DND-41 (cell line): Measurements from ENCODE around the gene ACOXL.

Experiments used
- ATAC-seq: fragments of 200-7000 bp; cut with Tn5 transposase; 3 replicates; pipeline ENCODE4 v1.9.1; 2021; ENCODE audit warnings: low read depth; ENCODE audit not compliant: insufficient read depth
- DNase-seq: peaks from one replicate; pipeline ENCODE4 v3.0.0-alpha.2; 2020
- H2AFZ ChIP-seq: 2 replicates; pipeline ENCODE4 v1.6.0; 2012; ENCODE audit warnings: low read depth, low read length
- H3K27ac ChIP-seq: 2 replicates; pipeline ENCODE4 v1.5.1; 2012; ENCODE audit warnings: low read length, inconsistent platforms
- H3K27me3 ChIP-seq: fragments of 200-600 bp; sonication (generic); 2 replicates; pipeline ENCODE4 v1.6.0; 2012; ENCODE audit warnings: low read length, mild to moderate bottlenecking, inconsistent platforms; ENCODE audit not compliant: insufficient read depth, poor library complexity
- H3K36me3 ChIP-seq: 2 replicates; pipeline ENCODE4 v1.5.1; 2012; ENCODE audit warnings: low read length, inconsistent platforms; ENCODE audit not compliant: insufficient read depth
- H3K4me1 ChIP-seq: 2 replicates; pipeline ENCODE4 v1.5.1; 2012; ENCODE audit warnings: mild to moderate bottlenecking, low read length; ENCODE audit not compliant: insufficient read depth
- H3K4me2 ChIP-seq: 2 replicates; pipeline ENCODE4 v1.6.0; 2012; ENCODE audit warnings: mild to moderate bottlenecking, moderate library complexity, low read length, inconsistent platforms; ENCODE audit not compliant: insufficient read depth
- H3K4me3 ChIP-seq, 2 experiments: fragments of 200-600 bp in 1 of 2; shearing (Covaris generic) in 1 of 2; 2 replicates each; pipeline ENCODE4 v1.5.1; 2012 to 2016; ENCODE audit warnings: inconsistent platforms in 2 of 2, low read length in 2 of 2, mild to moderate bottlenecking in 2 of 2, low read depth in 1 of 2, moderate library complexity in 1 of 2
- H3K79me2 ChIP-seq: 2 replicates; pipeline ENCODE4 v1.6.0; 2012; ENCODE audit warnings: low read length, inconsistent platforms; ENCODE audit not compliant: insufficient read depth
- H3K9ac ChIP-seq: 2 replicates; pipeline ENCODE4 v1.6.0; 2012; ENCODE audit warnings: low read depth, mild to moderate bottlenecking, inconsistent platforms, low read length, moderate library complexity
- H3K9me3 ChIP-seq: 2 replicates; pipeline ENCODE4 v1.5.1; 2012; ENCODE audit warnings: low read length, moderate library complexity, mild to moderate bottlenecking, inconsistent platforms; ENCODE audit not compliant: insufficient read depth, severe bottlenecking
- H4K20me1 ChIP-seq: 2 replicates; pipeline ENCODE4 v1.6.0; 2012; ENCODE audit warnings: low read length; ENCODE audit not compliant: insufficient read depth
- CTCF ChIP-seq: IDR thresholded peaks from 2 replicates; pipeline ENCODE4 v1.5.1; 2012; ENCODE audit warnings: borderline replicate concordance, low read length, moderate library complexity, mild to moderate bottlenecking; ENCODE audit not compliant: poor library complexity, severe bottlenecking; ENCODE audit errors: extremely low read depth
- EZH2 ChIP-seq: IDR thresholded peaks from 3 replicates; pipeline ENCODE4 v1.6.1; 2012; ENCODE audit warnings: borderline replicate concordance, low read depth, mild to moderate bottlenecking, moderate library complexity, low read length, inconsistent platforms; ENCODE audit not compliant: severe bottlenecking

ACOXL gene

GRCh38 chr2:110741491-110741980 lies 9.2 kb downstream of the ACOXL start:
- H4K20me1 ChIP-seq = no peaks in the 10 kb centered on the region
- ATAC-seq (peak; percentile 90), DNase-seq (peak; percentile 72)
- TF ChIP-seq EZH2 (no peak), CTCF (peak; percentile 67)
- H3K4me1 ChIP-seq = peaks cover 50% of the 10 kb centered on the region
- H3K4me2 ChIP-seq = peak overlapping the region; percentile 46
- H3K27me3 ChIP-seq = no peaks in the 10 kb centered on the region
- H3K27ac ChIP-seq = peak overlapping the region; percentile 71
- H2AFZ ChIP-seq = peak overlapping the region; percentile 56
- H3K36me3 ChIP-seq = no peaks in the 10 kb centered on the region
- peaks cover 3% of the 10 kb centered on the region for H3K9me3 ChIP-seq
- peak overlapping the region in 1 of 2 experiments; percentile 8; a peak in 1 of 4 replicates for H3K4me3 ChIP-seq
- H3K79me2 ChIP-seq = no peaks in the 10 kb centered on the region
- peak overlapping the region; percentile 31 for H3K9ac ChIP-seq

GRCh38 chr2:110742412-110742811 lies 10.0 kb downstream of the ACOXL start:
- no peaks in the 10 kb centered on the region for H3K27me3 ChIP-seq
- H3K9ac ChIP-seq = peak overlapping the region; percentile 31
- H3K79me2 ChIP-seq = no peaks in the 10 kb centered on the region
- no peaks in the 10 kb centered on the region for H3K36me3 ChIP-seq
- no peak for ATAC-seq
- H3K4me1 ChIP-seq = peaks cover 58% of the 10 kb centered on the region
- H2AFZ ChIP-seq = no peak overlapping the region
- H3K4me2 ChIP-seq = 0 out of 2 replicates have a peak overlapping the region, but pooled peaks have one; percentile 46
- no peak for DNase-seq
- H3K27ac ChIP-seq = peak overlapping the region; percentile 71; the same call in 1 of the 2 replicates
- no peak for TF ChIP-seq EZH2
- TF ChIP-seq CTCF = no peak
- no peaks in the 10 kb centered on the region for H4K20me1 ChIP-seq
- no peak overlapping the region for H3K4me3 ChIP-seq
- peaks cover 3% of the 10 kb centered on the region for H3K9me3 ChIP-seq

- ATAC-seq = no peak
- Histone ChIP-seq H3K9me3 (peaks cover under 1% of the 10 kb centered on the region), H3K9ac (no peak overlapping the region), H4K20me1 (no peaks in the 10 kb centered on the region), H3K4me3 (no peak overlapping the region), H3K27ac (peak overlapping the region; percentile 99; the same call in 1 of the 2 replicates), H3K4me2 (no peak overlapping the region), H3K27me3 (no peaks in the 10 kb centered on the region), H2AFZ (no peak overlapping the region), H3K36me3 (no peaks in the 10 kb centered on the region), H3K4me1 (peaks cover 68% of the 10 kb centered on the region), H3K79me2 (no peaks in the 10 kb centered on the region)
- TF ChIP-seq CTCF (no peak), EZH2 (no peak)
- DNase-seq = no peak
These were observed 11.2 kb downstream of the ACOXL start for GRCh38 chr2:110743600-110743999.

- no peaks in the 10 kb centered on the region for H3K27me3 ChIP-seq
- TF ChIP-seq EZH2 (no peak), CTCF (no peak)
- no peaks in the 10 kb centered on the region for H3K36me3 ChIP-seq
- no peak for ATAC-seq
- H3K79me2 ChIP-seq = no peaks in the 10 kb centered on the region
- peak overlapping the region; percentile 43; the same call in 1 of the 2 replicates for H2AFZ ChIP-seq
- H3K4me1 ChIP-seq = peaks cover 76% of the 10 kb centered on the region
- H3K9ac ChIP-seq = no peak overlapping the region
- H3K4me3 ChIP-seq = no peak overlapping the region
- no peaks in the 10 kb centered on the region for H4K20me1 ChIP-seq
- H3K4me2 ChIP-seq = no peak overlapping the region
- H3K27ac ChIP-seq = peak overlapping the region; percentile 99
- no peak for DNase-seq
- no peaks in the 10 kb centered on the region for H3K9me3 ChIP-seq
These were observed 12.1 kb downstream of the ACOXL start for GRCh38 chr2:110744429-110744828.
